HepG2 (cell line): ENCODE results near the gene TFAP2E. TPM values are rescaled to one million over a fixed set of nuclear protein-coding genes. Genes with fewer than 3 reads are reported as not detected.

Source experiments
- ATAC-seq: fragments of 200-7000 bp; cut with Tn5 transposase; 3 replicates; pipeline ENCODE4 v1.9.1; 2020; ENCODE audit warnings: mild to moderate bottlenecking, moderate library complexity
- BruUV-seq: library from RNA; stranded (reverse); fragments of 400-500 nt; replicated peaks from 2 replicates; lab custom pipeline; 2021; lab: Mats Ljungman, UMichigan
- CTCF ChIA-PET: fragments of 300-600 bp; formaldehyde crosslinking; extraction: SDS; loops from one replicate; lab custom pipeline; 2021; ENCODE audit warnings: low total read pairs, inconsistent platforms, low intra/inter-chr PET ratio; lab: Yijun Ruan, JAX
- POLR2A ChIA-PET: fragments of 350-600 bp; sonication (Branson Sonifier 250); formaldehyde crosslinking; loops from one replicate; lab custom pipeline; 2020; ENCODE audit warnings: antibody characterized with exemption, inconsistent platforms; lab: Yijun Ruan, JAX
- DNase-seq: peaks from one replicate; pipeline ENCODE4 v3.0.0-alpha.2; 2015; ENCODE audit warnings: low spot score
- FAIRE-seq: peaks from 3 replicates; lab custom pipeline; 2011; peaks lifted over from hg19 to GRCh38; lab: Jason Lieb, UNC
- H2AFZ ChIP-seq: one replicate; pipeline ENCODE4 v1.6.1; 2011; ENCODE audit warnings: low read length, inconsistent platforms
- H3K27ac ChIP-seq: fragments of 300-600 bp; 3 replicates; pipeline ENCODE4 v1.8.0; 2011; ENCODE audit warnings: mixed run types, mild to moderate bottlenecking, mixed read lengths, low read length, inconsistent platforms; ENCODE audit not compliant: insufficient read depth; ENCODE audit errors: extremely low read length
- H3K27me3 ChIP-seq, 2 experiments: fragments of 200-600 bp in 1 of 2; 2 replicates in 1 of 2; 3 replicates in 1 of 2; pipeline versions ENCODE4 v1.6.0 to v1.8.0; 2011; ENCODE audit warnings: low read length in 2 of 2, mild to moderate bottlenecking in 2 of 2, moderate library complexity in 2 of 2, inconsistent platforms in 1 of 2; ENCODE audit not compliant: insufficient read depth in 2 of 2, control insufficient read depth in 1 of 2
- H3K36me3 ChIP-seq, 2 experiments: fragments of 200-600 bp in 1 of 2; replicated peaks in 1 of 2; 2 replicates in 1 of 2; 3 replicates in 1 of 2; pipeline versions ENCODE4 v1.5.1 to v1.8.0; 2011; ENCODE audit warnings: low read length in 2 of 2, inconsistent platforms in 1 of 2; ENCODE audit not compliant: insufficient read depth in 2 of 2, control insufficient read depth in 1 of 2
- H3K4me1 ChIP-seq: 2 replicates; pipeline ENCODE4 v1.5.1; 2012; ENCODE audit warnings: low read length, inconsistent platforms; ENCODE audit not compliant: insufficient read depth
- H3K4me2 ChIP-seq: 2 replicates; pipeline ENCODE4 v1.6.0; 2011; ENCODE audit warnings: low read depth, low read length, inconsistent platforms
- H3K4me3 ChIP-seq, 3 experiments: fragments of 200-600 bp in 1 of 3; sonication (generic), shearing (Covaris generic) in 1 of 3; replicated peaks in 1 of 3; 2 replicates each; pipeline ENCODE4 v1.5.1; 2011 to 2016; ENCODE audit warnings: low read length in 3 of 3, inconsistent platforms in 2 of 3, low read depth in 2 of 3, mild to moderate bottlenecking in 2 of 3, control low read depth in 1 of 3, mixed read lengths in 1 of 3; ENCODE audit not compliant: insufficient read depth in 1 of 3
- H3K79me2 ChIP-seq: one replicate; pipeline ENCODE4 v1.6.1; 2011; ENCODE audit warnings: low read length, inconsistent platforms; ENCODE audit not compliant: insufficient read depth
- H3K9ac ChIP-seq: 2 replicates; pipeline ENCODE4 v1.6.0; 2011; ENCODE audit warnings: mild to moderate bottlenecking, low read depth, low read length, inconsistent platforms; ENCODE audit not compliant: insufficient read depth
- H3K9me3 ChIP-seq: 2 replicates; pipeline ENCODE4 v1.5.1; 2012; ENCODE audit warnings: mild to moderate bottlenecking, low read length
- H4K20me1 ChIP-seq: 2 replicates; pipeline ENCODE4 v1.6.0; 2011; ENCODE audit warnings: inconsistent platforms, mild to moderate bottlenecking, low read length, moderate library complexity; ENCODE audit not compliant: insufficient read depth
- CCDC6 ChIP-seq: sonication (generic); formaldehyde crosslinking; IDR thresholded peaks from 2 replicates; pipeline ENCODE4 v1.8.1; 2022; ENCODE audit warnings: mild to moderate bottlenecking, missing genetic modification reagents, moderate library complexity
- FOSL2 ChIP-seq: sonication (generic); formaldehyde crosslinking; IDR thresholded peaks from 2 replicates; pipeline ENCODE4 v1.4.0; 2020; ENCODE audit warnings: missing genetic modification reagents
- GLI4 ChIP-seq: sonication (generic); formaldehyde crosslinking; IDR thresholded peaks from 2 replicates; pipeline ENCODE4 v1.5.1; 2020; ENCODE audit warnings: missing genetic modification reagents, mild to moderate bottlenecking, moderate library complexity, borderline replicate concordance
- HMG20B ChIP-seq: conservative IDR thresholded peaks from 2 replicates; pipeline ENCODE4 v1.6.1; 2016; ENCODE audit warnings: missing genetic modification reagents, missing compliant biosample characterization
- KDM5A ChIP-seq: fragments of 200-600 bp; sonication (generic); IDR thresholded peaks from 2 replicates; pipeline ENCODE4 v1.7.0; 2018; ENCODE audit warnings: antibody characterized with exemption, mild to moderate bottlenecking, low read length, borderline replicate concordance
- ZNF207 ChIP-seq: fragments of 450-650 bp; IDR thresholded peaks from 2 replicates; pipeline ENCODE4 v1.6.1; 2016; ENCODE audit warnings: antibody characterized with exemption, borderline replicate concordance
- ZNF451 ChIP-seq: sonication (generic); formaldehyde crosslinking; IDR thresholded peaks from 2 replicates; pipeline ENCODE4 v1.5.0; 2020; ENCODE audit warnings: mild to moderate bottlenecking, missing genetic modification reagents
- ZNF557 ChIP-seq: sonication (generic); formaldehyde crosslinking; IDR thresholded peaks from 2 replicates; pipeline ENCODE4 v1.4.0; 2020; ENCODE audit warnings: missing genetic modification reagents
- WGBS: methylation state at CpG from one replicate; pipeline ENCODE4 v1.1.6; 2017; ENCODE audit warnings: low lambda C conversion rate; 5-methylcytosine and 5-hydroxymethylcytosine counted together
- in situ Hi-C: cut with HindIII; loops from 2 replicates; pipeline ENCODE4 v1.10.0; 2017; ENCODE audit warnings: low pct_unique_long_range_greater_than_20kb; ENCODE audit not compliant: extremely low pct_ligation_motif_present
- intact Hi-C: fragments of 100-400 bp; cut with micrococcal nuclease; formaldehyde crosslinking; loops from one replicate; pipeline ENCODE4 v1.10.0; 2022; ENCODE audit not compliant: unreplicated experiment
- polyA plus RNA-seq, 8 experiments: library from polyadenylated mRNA; depleted of rRNA in 3 of 8; stranded (reverse) in 7 of 8; unstranded in 1 of 8; fragments of >200 nt; fragmentation: Illumina TruSeq in 4 of 8; extraction: Trizol in 4 of 8; gene quantifications; 2 replicates each; pipeline versions ENCODE4 v1.2.1 to v1.2.3, GENCODE V29; 2011 to 2016; ENCODE audit warnings: low read depth in 4 of 8, missing spikeins in 1 of 8, mixed read lengths in 1 of 8; ENCODE audit not compliant: insufficient read depth in 1 of 8
- total RNA-seq, 5 experiments: library from RNA; depleted of rRNA; stranded (reverse); fragments of >200 nt; fragmentation: Illumina TruSeq; extraction: Trizol; gene quantifications; 2 replicates each; pipeline ENCODE4 v1.2.3, GENCODE V29; 2016; ENCODE audit warnings: low read depth in 1 of 5
- TF ChIP-seq, protein P1 (sequence below): sonication (generic); formaldehyde crosslinking; IDR thresholded peaks from 2 replicates; pipeline ENCODE4 v1.5.0; 2020; ENCODE audit warnings: mild to moderate bottlenecking, missing genetic modification reagents, borderline replicate concordance
- TF ChIP-seq, protein P2 (sequence below): sonication (generic); formaldehyde crosslinking; IDR thresholded peaks from 2 replicates; pipeline ENCODE4 v1.4.0; 2020; ENCODE audit warnings: low read depth, missing genetic modification reagents

The TFAP2E gene
- total and polyA plus RNA-seq, 2 of the 13 experiments (the other 11 are each of a cell fraction or from before 2014, with no cell fraction given) = 0.31 to 0.41 TPM

DNA sequence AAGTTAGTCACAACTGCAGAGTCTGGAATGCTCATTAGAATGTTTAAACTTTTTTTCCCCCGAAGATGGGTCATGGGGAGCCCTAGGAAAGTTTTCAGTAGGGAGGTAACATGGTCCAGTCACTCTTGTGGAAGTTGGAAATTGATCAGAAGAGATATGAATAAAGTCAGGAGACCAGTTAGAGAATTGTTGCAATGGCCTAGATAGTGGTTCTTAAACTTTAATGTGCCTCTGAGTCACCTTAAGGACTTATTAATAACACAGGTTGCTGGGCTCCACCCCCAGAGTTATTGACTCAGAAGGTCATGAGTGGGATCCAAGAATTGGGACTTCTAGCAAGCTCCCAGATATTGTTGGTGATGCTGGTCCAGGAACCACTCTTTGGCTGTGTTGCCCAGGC is 3.2 kb upstream of the TFAP2E start (continued):
- TF ChIP-seq, protein P1, sequence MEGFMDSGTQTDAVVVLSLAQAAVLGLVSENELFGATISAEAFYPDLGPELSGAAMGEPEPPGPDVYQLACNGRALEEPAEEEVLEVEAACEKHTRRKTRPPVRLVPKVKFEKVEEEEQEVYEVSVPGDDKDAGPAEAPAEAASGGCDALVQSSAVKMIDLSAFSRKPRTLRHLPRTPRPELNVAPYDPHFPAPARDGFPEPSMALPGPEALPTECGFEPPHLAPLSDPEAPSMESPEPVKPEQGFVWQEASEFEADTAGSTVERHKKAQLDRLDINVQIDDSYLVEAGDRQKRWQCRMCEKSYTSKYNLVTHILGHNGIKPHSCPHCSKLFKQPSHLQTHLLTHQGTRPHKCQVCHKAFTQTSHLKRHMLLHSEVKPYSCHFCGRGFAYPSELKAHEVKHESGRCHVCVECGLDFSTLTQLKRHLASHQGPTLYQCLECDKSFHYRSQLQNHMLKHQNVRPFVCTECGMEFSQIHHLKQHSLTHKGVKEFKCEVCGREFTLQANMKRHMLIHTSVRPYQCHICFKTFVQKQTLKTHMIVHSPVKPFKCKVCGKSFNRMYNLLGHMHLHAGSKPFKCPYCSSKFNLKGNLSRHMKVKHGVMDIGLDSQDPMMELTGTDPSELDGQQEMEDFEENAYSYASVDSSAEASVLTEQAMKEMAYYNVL (CRISPR knock-in tag) = no peak

DNA sequence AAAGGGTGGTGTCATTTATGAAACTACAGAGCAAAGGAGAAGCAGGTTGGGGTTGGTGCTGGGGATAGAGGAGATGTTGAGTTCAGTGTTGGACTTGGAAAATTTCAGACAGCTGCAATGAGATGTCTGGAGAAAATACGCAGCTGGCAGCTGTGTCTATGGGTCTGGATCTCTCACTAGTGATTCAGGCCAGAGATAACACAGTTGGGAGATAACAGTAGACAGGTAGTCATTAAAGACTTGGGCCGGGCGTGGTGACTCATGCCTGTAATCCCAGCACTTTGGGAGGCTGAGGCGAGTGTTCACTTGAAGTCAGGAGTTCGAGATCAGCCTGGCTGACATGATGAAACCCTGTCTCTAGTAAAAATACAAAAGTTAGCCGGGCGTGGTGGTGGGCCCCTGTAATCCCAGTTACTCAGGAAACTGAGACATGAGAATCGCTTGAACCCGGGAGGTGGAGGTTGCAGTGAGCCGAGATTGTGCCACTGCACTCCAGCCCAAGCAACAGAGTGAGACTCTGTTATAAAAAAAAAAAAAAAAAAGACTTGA is 2.5 kb upstream of the TFAP2E start:
- DNase-seq (no peak), FAIRE-seq (no peak), ATAC-seq (no peak)
- intact Hi-C loops (no loop called here), in situ Hi-C loops (no loop called here)
- H2AFZ ChIP-seq = no peak overlapping the region
- peaks cover 19% of the 10 kb centered on the region for H3K4me1 ChIP-seq
- H3K9me3 ChIP-seq = no peaks in the 10 kb centered on the region
- POLR2A ChIA-PET = interaction anchor here (2.6 kb wide), 1 partner anchor 14 kb away, joined by 25 read pairs; the partner anchor contains the start of genes KIAA0319L and NCDN
- no peaks in the 10 kb centered on the region; a peak in 1 of 5 replicates for H3K36me3 ChIP-seq
- CTCF ChIA-PET = no interaction called here
- H3K4me3 ChIP-seq = no peak overlapping the region
- H3K4me2 ChIP-seq = no peak overlapping the region
- 39% methylated on average over 10 of the region's 10 CpGs for WGBS
- no peaks in the 10 kb centered on the region for H4K20me1 ChIP-seq
- H3K27ac ChIP-seq = no peak overlapping the region
- TF ChIP-seq HMG20B (CRISPR knock-in tag) (no peak), FOSL2 (CRISPR knock-in tag) (0 out of 2 replicates have a peak, but pooled peaks have one; percentile 22)
- BruUV-seq = no TSS peak
- no peak overlapping the region for H3K9ac ChIP-seq
- peaks cover 0 to 10% of the 10 kb centered on the region in 2 experiments; a peak in 1 of 5 replicates for H3K27me3 ChIP-seq
- H3K79me2 ChIP-seq = no peaks in the 10 kb centered on the region

DNA sequence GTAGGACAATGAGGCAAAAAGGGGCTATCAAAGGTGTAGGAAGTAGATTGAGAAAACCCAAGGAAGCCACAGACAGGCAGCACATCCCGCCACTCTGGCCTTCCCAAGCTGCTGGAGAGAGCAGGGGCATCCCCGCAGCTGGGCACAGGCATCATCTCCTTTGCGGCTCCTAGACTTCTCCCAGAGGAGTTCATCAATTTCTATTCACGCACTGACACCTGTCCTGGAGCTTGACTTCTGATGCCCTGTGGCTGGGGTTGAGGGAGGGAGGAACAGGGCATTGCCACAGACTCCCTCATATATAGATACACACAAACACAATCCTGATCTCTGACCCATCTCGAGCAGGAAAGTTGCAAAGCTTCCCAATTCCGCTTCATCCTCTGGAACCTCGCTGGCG is 1.9 kb upstream of the TFAP2E start:
- no peaks in the 10 kb centered on the region for H3K9me3 ChIP-seq
- DNase-seq (no peak), ATAC-seq (no peak), FAIRE-seq (no peak)
- H3K36me3 ChIP-seq = no peaks in the 10 kb centered on the region; a peak in 1 of 5 replicates
- H2AFZ ChIP-seq = no peak overlapping the region
- POLR2A ChIA-PET = interaction anchor here (1.3 to 2.6 kb wide), 2 partner anchors 11 to 14 kb away, joined by 3 to 25 read pairs; partner anchors contain the start of genes KIAA0319L and NCDN
- peaks cover 0 to 10% of the 10 kb centered on the region in 2 experiments; a peak in 1 of 5 replicates for H3K27me3 ChIP-seq
- no peaks in the 10 kb centered on the region for H3K79me2 ChIP-seq
- H3K4me3 ChIP-seq = no peak overlapping the region
- in situ Hi-C loops = no loop called here
- no peak overlapping the region for H3K4me2 ChIP-seq
- intact Hi-C loops = no loop called here
- 65% methylated on average over 6 of the region's 8 CpGs for WGBS
- peaks cover 25% of the 10 kb centered on the region for H3K4me1 ChIP-seq
- no peak overlapping the region for H3K9ac ChIP-seq
- CTCF ChIA-PET = no interaction called here
- H4K20me1 ChIP-seq = no peaks in the 10 kb centered on the region
- H3K27ac ChIP-seq = no peak overlapping the region
- no TSS peak for BruUV-seq
- TF ChIP-seq, protein P2, sequence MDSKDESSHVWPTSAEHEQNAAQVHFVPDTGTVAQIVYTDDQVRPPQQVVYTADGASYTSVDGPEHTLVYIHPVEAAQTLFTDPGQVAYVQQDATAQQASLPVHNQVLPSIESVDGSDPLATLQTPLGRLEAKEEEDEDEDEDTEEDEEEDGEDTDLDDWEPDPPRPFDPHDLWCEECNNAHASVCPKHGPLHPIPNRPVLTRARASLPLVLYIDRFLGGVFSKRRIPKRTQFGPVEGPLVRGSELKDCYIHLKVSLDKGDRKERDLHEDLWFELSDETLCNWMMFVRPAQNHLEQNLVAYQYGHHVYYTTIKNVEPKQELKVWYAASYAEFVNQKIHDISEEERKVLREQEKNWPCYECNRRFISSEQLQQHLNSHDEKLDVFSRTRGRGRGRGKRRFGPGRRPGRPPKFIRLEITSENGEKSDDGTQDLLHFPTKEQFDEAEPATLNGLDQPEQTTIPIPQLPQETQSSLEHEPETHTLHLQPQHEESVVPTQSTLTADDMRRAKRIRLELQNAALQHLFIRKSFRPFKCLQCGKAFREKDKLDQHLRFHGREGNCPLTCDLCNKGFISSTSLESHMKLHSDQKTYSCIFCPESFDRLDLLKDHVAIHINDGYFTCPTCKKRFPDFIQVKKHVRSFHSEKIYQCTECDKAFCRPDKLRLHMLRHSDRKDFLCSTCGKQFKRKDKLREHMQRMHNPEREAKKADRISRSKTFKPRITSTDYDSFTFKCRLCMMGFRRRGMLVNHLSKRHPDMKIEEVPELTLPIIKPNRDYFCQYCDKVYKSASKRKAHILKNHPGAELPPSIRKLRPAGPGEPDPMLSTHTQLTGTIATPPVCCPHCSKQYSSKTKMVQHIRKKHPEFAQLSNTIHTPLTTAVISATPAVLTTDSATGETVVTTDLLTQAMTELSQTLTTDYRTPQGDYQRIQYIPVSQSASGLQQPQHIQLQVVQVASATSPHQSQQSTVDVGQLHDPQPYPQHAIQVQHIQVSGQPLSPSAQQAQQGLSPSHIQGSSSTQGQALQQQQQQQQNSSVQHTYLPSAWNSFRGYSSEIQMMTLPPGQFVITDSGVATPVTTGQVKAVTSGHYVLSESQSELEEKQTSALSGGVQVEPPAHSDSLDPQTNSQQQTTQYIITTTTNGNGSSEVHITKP (CRISPR knock-in tag) = no peak
- TF ChIP-seq ZNF207 (no peak), ZNF557 (CRISPR knock-in tag) (no peak), KDM5A (no peak), GLI4 (no peak), ZNF451 (CRISPR knock-in tag) (no peak), CCDC6 (CRISPR knock-in tag) (no peak)
